ENCODE data around the gene P2RX1.

Gene P2RX1

DNA sequence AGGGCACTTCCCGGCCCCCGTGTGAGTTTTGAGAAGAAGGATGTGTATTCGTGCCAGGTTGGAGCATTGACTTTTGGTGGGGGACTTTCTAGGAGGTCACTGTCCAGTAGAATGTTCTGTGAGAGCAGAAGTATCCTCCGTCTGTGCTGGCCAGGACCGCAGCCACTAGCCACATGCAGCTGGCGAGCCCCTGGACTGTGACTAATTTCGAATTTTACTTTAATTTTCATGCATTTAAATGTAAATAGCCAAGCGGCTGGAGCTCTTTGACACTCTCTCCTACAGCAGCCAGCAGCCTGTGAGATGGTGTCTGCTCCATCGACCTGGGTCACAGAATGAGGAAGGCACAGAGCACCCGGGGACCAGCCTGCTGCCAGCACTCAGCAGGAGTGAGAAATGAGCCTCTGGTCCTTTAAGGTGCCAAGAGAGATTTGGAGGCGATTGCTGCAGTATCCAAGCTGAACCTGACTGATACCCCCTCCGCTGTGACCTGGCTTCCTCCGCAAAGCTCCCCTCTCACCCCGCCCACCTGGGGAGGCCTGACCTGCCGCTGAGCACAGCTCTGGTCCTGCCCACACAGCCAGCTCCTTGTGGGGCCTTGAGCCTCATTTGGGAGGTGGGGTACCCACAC lies 40.2 kb upstream of the P2RX1 start:
- ATAC-seq = no peak

DNA sequence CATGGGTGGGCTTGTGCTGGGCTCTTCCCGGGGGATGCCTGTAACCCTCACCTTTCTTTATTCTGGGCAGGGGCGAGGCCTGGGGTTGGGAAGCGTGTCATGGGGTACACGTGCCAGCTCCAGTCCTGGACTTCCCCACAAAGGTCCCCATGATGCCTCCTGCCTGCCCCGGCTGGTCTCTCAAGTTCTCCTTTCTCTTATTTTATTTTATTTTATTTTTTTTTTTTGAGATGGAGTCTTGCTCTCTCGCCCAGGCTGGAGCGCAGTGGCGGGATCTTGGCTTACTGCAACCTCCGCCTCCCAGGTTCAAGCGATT lies 39.4 kb upstream of the P2RX1 start:
- ATAC-seq = no peak
- TF ChIP-seq, protein P1, sequence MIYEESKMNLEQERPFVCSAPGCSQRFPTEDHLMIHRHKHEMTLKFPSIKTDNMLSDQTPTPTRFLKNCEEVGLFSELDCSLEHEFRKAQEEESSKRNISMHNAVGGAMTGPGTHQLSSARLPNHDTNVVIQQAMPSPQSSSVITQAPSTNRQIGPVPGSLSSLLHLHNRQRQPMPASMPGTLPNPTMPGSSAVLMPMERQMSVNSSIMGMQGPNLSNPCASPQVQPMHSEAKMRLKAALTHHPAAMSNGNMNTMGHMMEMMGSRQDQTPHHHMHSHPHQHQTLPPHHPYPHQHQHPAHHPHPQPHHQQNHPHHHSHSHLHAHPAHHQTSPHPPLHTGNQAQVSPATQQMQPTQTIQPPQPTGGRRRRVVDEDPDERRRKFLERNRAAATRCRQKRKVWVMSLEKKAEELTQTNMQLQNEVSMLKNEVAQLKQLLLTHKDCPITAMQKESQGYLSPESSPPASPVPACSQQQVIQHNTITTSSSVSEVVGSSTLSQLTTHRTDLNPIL (CRISPR knock-in tag; IDR thresholded peaks at IDR 0.05; ENCODE audit: low read depth) = no peak
- no peak for TF ChIP-seq ZC3H10 (CRISPR knock-in tag; IDR thresholded peaks at IDR 0.05)
- TF ChIP-seq ZFP30 (CRISPR knock-in tag; IDR thresholded peaks at IDR 0.05) = no peak
- TF ChIP-seq, protein P2, sequence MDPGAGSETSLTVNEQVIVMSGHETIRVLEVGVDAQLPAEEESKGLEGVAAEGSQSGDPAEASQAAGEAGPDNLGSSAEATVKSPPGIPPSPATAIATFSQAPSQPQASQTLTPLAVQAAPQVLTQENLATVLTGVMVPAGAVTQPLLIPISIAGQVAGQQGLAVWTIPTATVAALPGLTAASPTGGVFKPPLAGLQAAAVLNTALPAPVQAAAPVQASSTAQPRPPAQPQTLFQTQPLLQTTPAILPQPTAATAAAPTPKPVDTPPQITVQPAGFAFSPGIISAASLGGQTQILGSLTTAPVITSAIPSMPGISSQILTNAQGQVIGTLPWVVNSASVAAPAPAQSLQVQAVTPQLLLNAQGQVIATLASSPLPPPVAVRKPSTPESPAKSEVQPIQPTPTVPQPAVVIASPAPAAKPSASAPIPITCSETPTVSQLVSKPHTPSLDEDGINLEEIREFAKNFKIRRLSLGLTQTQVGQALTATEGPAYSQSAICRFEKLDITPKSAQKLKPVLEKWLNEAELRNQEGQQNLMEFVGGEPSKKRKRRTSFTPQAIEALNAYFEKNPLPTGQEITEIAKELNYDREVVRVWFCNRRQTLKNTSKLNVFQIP (CRISPR knock-in tag; IDR thresholded peaks at IDR 0.05; ENCODE audit: borderline replicate concordance, low read depth) = no peak
- TF ChIP-seq PPARA (CRISPR knock-in tag; IDR thresholded peaks at IDR 0.05; ENCODE audit: borderline replicate concordance) = no peak
- no peak for TF ChIP-seq RARB (CRISPR knock-in tag; IDR thresholded peaks at IDR 0.05)
- no peak for TF ChIP-seq GLIS3 (CRISPR knock-in tag; IDR thresholded peaks at IDR 0.05)
- TF ChIP-seq, protein P3, sequence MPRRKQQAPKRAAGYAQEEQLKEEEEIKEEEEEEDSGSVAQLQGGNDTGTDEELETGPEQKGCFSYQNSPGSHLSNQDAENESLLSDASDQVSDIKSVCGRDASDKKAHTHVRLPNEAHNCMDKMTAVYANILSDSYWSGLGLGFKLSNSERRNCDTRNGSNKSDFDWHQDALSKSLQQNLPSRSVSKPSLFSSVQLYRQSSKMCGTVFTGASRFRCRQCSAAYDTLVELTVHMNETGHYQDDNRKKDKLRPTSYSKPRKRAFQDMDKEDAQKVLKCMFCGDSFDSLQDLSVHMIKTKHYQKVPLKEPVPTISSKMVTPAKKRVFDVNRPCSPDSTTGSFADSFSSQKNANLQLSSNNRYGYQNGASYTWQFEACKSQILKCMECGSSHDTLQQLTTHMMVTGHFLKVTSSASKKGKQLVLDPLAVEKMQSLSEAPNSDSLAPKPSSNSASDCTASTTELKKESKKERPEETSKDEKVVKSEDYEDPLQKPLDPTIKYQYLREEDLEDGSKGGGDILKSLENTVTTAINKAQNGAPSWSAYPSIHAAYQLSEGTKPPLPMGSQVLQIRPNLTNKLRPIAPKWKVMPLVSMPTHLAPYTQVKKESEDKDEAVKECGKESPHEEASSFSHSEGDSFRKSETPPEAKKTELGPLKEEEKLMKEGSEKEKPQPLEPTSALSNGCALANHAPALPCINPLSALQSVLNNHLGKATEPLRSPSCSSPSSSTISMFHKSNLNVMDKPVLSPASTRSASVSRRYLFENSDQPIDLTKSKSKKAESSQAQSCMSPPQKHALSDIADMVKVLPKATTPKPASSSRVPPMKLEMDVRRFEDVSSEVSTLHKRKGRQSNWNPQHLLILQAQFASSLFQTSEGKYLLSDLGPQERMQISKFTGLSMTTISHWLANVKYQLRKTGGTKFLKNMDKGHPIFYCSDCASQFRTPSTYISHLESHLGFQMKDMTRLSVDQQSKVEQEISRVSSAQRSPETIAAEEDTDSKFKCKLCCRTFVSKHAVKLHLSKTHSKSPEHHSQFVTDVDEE (CRISPR knock-in tag; IDR thresholded peaks at IDR 0.05) = no peak
- TF ChIP-seq ISL1 (CRISPR knock-in tag; IDR thresholded peaks at IDR 0.05) = no peak
- TF ChIP-seq ESRRG (CRISPR knock-in tag; IDR thresholded peaks at IDR 0.05) = no peak
- no peak for TF ChIP-seq TOX (CRISPR knock-in tag; IDR thresholded peaks at IDR 0.05; ENCODE audit: borderline replicate concordance)
- TF ChIP-seq ZNF565 (CRISPR knock-in tag; conservative IDR thresholded peaks at IDR 0.05; ENCODE audit: low read depth) = no peak
- TF ChIP-seq SNAI2 (CRISPR knock-in tag; IDR thresholded peaks at IDR 0.05) = no peak

More for the DNA sequence above, 40.2 kb upstream of the P2RX1 start:
- TF ChIP-seq ZNF70 (CRISPR knock-in tag; IDR thresholded peaks at IDR 0.05) (no peak), BACH2 (CRISPR knock-in tag; IDR thresholded peaks at IDR 0.05; ENCODE audit: borderline replicate concordance) (no peak), ISL1 (CRISPR knock-in tag; IDR thresholded peaks at IDR 0.05) (no peak), ARNTL (CRISPR knock-in tag; IDR thresholded peaks at IDR 0.05; ENCODE audit: borderline replicate concordance, low read depth) (no peak), OSR1 (CRISPR knock-in tag; IDR thresholded peaks at IDR 0.05) (no peak), ESRRG (CRISPR knock-in tag; IDR thresholded peaks at IDR 0.05) (no peak), PPARA (CRISPR knock-in tag; IDR thresholded peaks at IDR 0.05; ENCODE audit: borderline replicate concordance) (no peak), ZNF8 (CRISPR knock-in tag; IDR thresholded peaks at IDR 0.05) (no peak), ZFP3 (CRISPR knock-in tag; IDR thresholded peaks at IDR 0.05) (no peak), TCF4 (CRISPR knock-in tag; IDR thresholded peaks at IDR 0.05; ENCODE audit: borderline replicate concordance) (no peak), TOX (CRISPR knock-in tag; IDR thresholded peaks at IDR 0.05; ENCODE audit: borderline replicate concordance) (no peak), ZC3H10 (CRISPR knock-in tag; IDR thresholded peaks at IDR 0.05) (no peak)
- TF ChIP-seq, protein P3 (CRISPR knock-in tag; IDR thresholded peaks at IDR 0.05) = no peak
- TF ChIP-seq, protein P2 (CRISPR knock-in tag; IDR thresholded peaks at IDR 0.05; ENCODE audit: borderline replicate concordance, low read depth) = no peak
- TF ChIP-seq, protein P1 (CRISPR knock-in tag; IDR thresholded peaks at IDR 0.05; ENCODE audit: low read depth) = no peak
- TF ChIP-seq, protein P4, sequence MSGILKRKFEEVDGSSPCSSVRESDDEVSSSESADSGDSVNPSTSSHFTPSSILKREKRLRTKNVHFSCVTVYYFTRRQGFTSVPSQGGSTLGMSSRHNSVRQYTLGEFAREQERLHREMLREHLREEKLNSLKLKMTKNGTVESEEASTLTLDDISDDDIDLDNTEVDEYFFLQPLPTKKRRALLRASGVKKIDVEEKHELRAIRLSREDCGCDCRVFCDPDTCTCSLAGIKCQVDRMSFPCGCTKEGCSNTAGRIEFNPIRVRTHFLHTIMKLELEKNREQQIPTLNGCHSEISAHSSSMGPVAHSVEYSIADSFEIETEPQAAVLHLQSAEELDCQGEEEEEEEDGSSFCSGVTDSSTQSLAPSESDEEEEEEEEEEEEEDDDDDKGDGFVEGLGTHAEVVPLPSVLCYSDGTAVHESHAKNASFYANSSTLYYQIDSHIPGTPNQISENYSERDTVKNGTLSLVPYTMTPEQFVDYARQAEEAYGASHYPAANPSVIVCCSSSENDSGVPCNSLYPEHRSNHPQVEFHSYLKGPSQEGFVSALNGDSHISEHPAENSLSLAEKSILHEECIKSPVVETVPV (CRISPR knock-in tag; IDR thresholded peaks at IDR 0.05) = no peak
- TF ChIP-seq, protein P5, sequence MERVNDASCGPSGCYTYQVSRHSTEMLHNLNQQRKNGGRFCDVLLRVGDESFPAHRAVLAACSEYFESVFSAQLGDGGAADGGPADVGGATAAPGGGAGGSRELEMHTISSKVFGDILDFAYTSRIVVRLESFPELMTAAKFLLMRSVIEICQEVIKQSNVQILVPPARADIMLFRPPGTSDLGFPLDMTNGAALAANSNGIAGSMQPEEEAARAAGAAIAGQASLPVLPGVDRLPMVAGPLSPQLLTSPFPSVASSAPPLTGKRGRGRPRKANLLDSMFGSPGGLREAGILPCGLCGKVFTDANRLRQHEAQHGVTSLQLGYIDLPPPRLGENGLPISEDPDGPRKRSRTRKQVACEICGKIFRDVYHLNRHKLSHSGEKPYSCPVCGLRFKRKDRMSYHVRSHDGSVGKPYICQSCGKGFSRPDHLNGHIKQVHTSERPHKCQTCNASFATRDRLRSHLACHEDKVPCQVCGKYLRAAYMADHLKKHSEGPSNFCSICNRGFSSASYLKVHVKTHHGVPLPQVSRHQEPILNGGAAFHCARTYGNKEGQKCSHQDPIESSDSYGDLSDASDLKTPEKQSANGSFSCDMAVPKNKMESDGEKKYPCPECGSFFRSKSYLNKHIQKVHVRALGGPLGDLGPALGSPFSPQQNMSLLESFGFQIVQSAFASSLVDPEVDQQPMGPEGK (CRISPR knock-in tag; IDR thresholded peaks at IDR 0.05; ENCODE audit: borderline replicate concordance) = no peak

Measured in SK-N-SH treated with all-trans-retinoic acid at 6 μM for 48 hours (cell line).